Endothelial cell of umbilical vein (primary cell): Measurements from ENCODE around the gene MACROD2. TPM values are rescaled to one million over a fixed set of nuclear protein-coding genes. Genes with fewer than 3 reads are reported as not detected.

Experiments
- BruUV-seq: library from RNA; stranded (reverse); fragments of 400-500 nt; replicated peaks from 2 replicates; lab custom pipeline; 2021; lab: Mats Ljungman, UMichigan
- CTCF ChIA-PET: fragments of 300-600, 350-600 bp; sonication (Branson Sonifier 250); formaldehyde crosslinking; loops from one replicate; lab custom pipeline; 2021; ENCODE audit warnings: antibody characterized with exemption, inconsistent platforms; lab: Charles Lee
- POLR2A ChIA-PET: fragments of 300-600, 350-600 bp; sonication (Branson Sonifier 250); formaldehyde crosslinking; loops from one replicate; lab custom pipeline; 2021; ENCODE audit warnings: antibody characterized with exemption, inconsistent platforms; lab: Charles Lee
- DNase-seq: peaks from one replicate; pipeline ENCODE4 v3.0.0-alpha.2; 2011; ENCODE audit warnings: low read depth, low spot score
- FAIRE-seq: peaks from 2 replicates; lab custom pipeline; 2011; peaks lifted over from hg19 to GRCh38; lab: Jason Lieb, UNC
- H2AFZ ChIP-seq: 2 replicates; pipeline ENCODE4 v1.6.0; 2012; ENCODE audit warnings: low read depth, low read length, control low read depth, inconsistent platforms
- H3K27ac ChIP-seq: 2 replicates; pipeline ENCODE4 v1.5.1; 2011; ENCODE audit warnings: low read depth, mild to moderate bottlenecking, control low read depth, low read length, moderate library complexity; ENCODE audit not compliant: insufficient read depth
- H3K27me3 ChIP-seq, 2 experiments: 2 replicates each; pipeline versions ENCODE4 v1.6.0 to v1.6.1; 2011; ENCODE audit warnings: low read length in 2 of 2, mixed read lengths in 1 of 2; ENCODE audit not compliant: control insufficient read depth in 2 of 2, insufficient read depth in 2 of 2
- H3K36me3 ChIP-seq, 2 experiments: 2 replicates in 1 of 2; 3 replicates in 1 of 2; pipeline ENCODE4 v1.5.1; 2011; ENCODE audit warnings: low read length in 2 of 2, mild to moderate bottlenecking in 1 of 2, moderate library complexity in 1 of 2; ENCODE audit not compliant: control insufficient read depth in 2 of 2, insufficient read depth in 2 of 2; ENCODE audit errors: extremely low read depth in 1 of 2
- H3K4me1 ChIP-seq: 3 replicates; pipeline ENCODE4 v1.5.1; 2011; ENCODE audit warnings: mild to moderate bottlenecking, low read length; ENCODE audit not compliant: control insufficient read depth, insufficient read depth; ENCODE audit errors: extremely low read depth
- H3K4me2 ChIP-seq: 2 replicates; pipeline ENCODE4 v1.6.1; 2011; ENCODE audit warnings: low read length, control low read depth, mixed read lengths; ENCODE audit not compliant: insufficient read depth
- H3K4me3 ChIP-seq, 3 experiments: fragments of 200-600 bp in 1 of 3; sonication (generic), shearing (Covaris generic) in 1 of 3; replicated peaks in 1 of 3; 2 replicates each; pipeline ENCODE4 v1.5.1; 2011 to 2016; ENCODE audit warnings: control low read depth in 3 of 3, low read length in 3 of 3, mild to moderate bottlenecking in 2 of 3, inconsistent platforms in 1 of 3, low read depth in 1 of 3, moderate library complexity in 1 of 3; ENCODE audit not compliant: insufficient read depth in 1 of 3
- H3K79me2 ChIP-seq: 2 replicates; pipeline ENCODE4 v1.6.0; 2012; ENCODE audit warnings: low read length, inconsistent platforms; ENCODE audit not compliant: control insufficient read depth, insufficient read depth
- H3K9ac ChIP-seq: replicated peaks from 2 replicates; pipeline ENCODE3; 2011; ENCODE audit warnings: low read length, control low read depth; ENCODE audit not compliant: insufficient read depth; ENCODE audit errors: extremely low read depth
- H3K9me1 ChIP-seq: replicated peaks from 3 replicates; pipeline ENCODE4 v1.6.0; 2011; ENCODE audit warnings: mild to moderate bottlenecking, low read length; ENCODE audit not compliant: control insufficient read depth, insufficient read depth; ENCODE audit errors: extremely low read depth
- H3K9me3 ChIP-seq: replicated peaks from 2 replicates; pipeline ENCODE4 v1.5.1; 2012; ENCODE audit warnings: low read length, inconsistent platforms; ENCODE audit not compliant: control insufficient read depth, insufficient read depth
- H4K20me1 ChIP-seq: replicated peaks from 2 replicates; pipeline ENCODE3; 2011; ENCODE audit warnings: mild to moderate bottlenecking, low read length; ENCODE audit not compliant: control insufficient read depth, insufficient read depth; ENCODE audit errors: extremely low read depth
- EZH2 ChIP-seq: IDR thresholded peaks from 2 replicates; pipeline ENCODE4 v1.6.1; 2012; ENCODE audit warnings: borderline replicate concordance, low read depth, mild to moderate bottlenecking, moderate library complexity, low read length, inconsistent platforms; ENCODE audit not compliant: severe bottlenecking
- FOS ChIP-seq: IDR thresholded peaks from 2 replicates; pipeline ENCODE4 v1.6.1; 2011; ENCODE audit warnings: mild to moderate bottlenecking, low read length, moderate library complexity, borderline replicate concordance; ENCODE audit not compliant: insufficient read depth
- GATA2 ChIP-seq: IDR thresholded peaks from 2 replicates; pipeline ENCODE4 v1.7.0; 2011; ENCODE audit warnings: low read depth, mild to moderate bottlenecking, moderate library complexity, mixed read lengths, low read length; ENCODE audit not compliant: insufficient read length, insufficient read depth
- JUN ChIP-seq: IDR thresholded peaks from 2 replicates; pipeline ENCODE4 v1.6.1; 2011; ENCODE audit warnings: borderline replicate concordance, low read depth; ENCODE audit not compliant: insufficient read length, insufficient read depth
- MYC ChIP-seq: IDR thresholded peaks from one replicate; pipeline ENCODE4 v1.6.1; 2011; ENCODE audit warnings: mild to moderate bottlenecking, low read depth, low read length
- POLR2A ChIP-seq: IDR thresholded peaks from 2 replicates; pipeline ENCODE4 v1.6.1; 2012; ENCODE audit warnings: low read depth, mild to moderate bottlenecking, control low read depth, low read length
- POLR2AphosphoS5 ChIP-seq: IDR thresholded peaks from 2 replicates; pipeline ENCODE4 v1.6.1; 2012; ENCODE audit warnings: low read depth, mild to moderate bottlenecking, control low read depth, low read length, moderate library complexity; ENCODE audit not compliant: insufficient read depth
- dilution Hi-C: fragments of 300-500 bp; cut with MboI; formaldehyde crosslinking; loops from one replicate; pipeline ENCODE4 v1.15.0; 2019; ENCODE audit warnings: low sequenced_read_pairs; ENCODE audit not compliant: extremely low pct_ligation_motif_present
- intact Hi-C: fragments of 100-400 bp; cut with micrococcal nuclease; formaldehyde crosslinking; loops from one replicate; pipeline ENCODE4 v1.10.0; 2022
- polyA plus RNA-seq, 4 experiments: library from polyadenylated mRNA; depleted of rRNA in 3 of 4; stranded (reverse) in 3 of 4; unstranded in 1 of 4; fragments of >200 nt; gene quantifications; 2 replicates each; pipeline versions ENCODE4 v1.2.1 to v1.2.3, GENCODE V29; 2011 to 2012; ENCODE audit warnings: missing spikeins in 1 of 4
- total RNA-seq: library from RNA; stranded (reverse); gene quantifications from 2 replicates; pipeline ENCODE4 v1.2.3, GENCODE V29; 2021
- TF ChIP-seq, protein P1 (sequence below): IDR thresholded peaks from 2 replicates; pipeline ENCODE4 v1.6.1; 2011; ENCODE audit not compliant: insufficient read depth, insufficient read length
- TF ChIP-seq, protein P2 (sequence below), 2 donors: IDR thresholded peaks; 1 replicate in 1 of 2; 2 replicates in 1 of 2; pipeline ENCODE4 v1.5.1; 2011; ENCODE audit warnings: low read length in 2 of 2, mild to moderate bottlenecking in 2 of 2, moderate library complexity in 2 of 2, control low read depth in 1 of 2, inconsistent platforms in 1 of 2, low read depth in 1 of 2; ENCODE audit not compliant: insufficient read depth in 1 of 2; ENCODE audit errors: extremely low read depth in 1 of 2

MACROD2 gene
- total and polyA plus RNA-seq, 2 donors (not counting 3 experiments of a cell fraction or from before 2014, with no cell fraction given), result 0.11 to 0.73 TPM

DNA sequence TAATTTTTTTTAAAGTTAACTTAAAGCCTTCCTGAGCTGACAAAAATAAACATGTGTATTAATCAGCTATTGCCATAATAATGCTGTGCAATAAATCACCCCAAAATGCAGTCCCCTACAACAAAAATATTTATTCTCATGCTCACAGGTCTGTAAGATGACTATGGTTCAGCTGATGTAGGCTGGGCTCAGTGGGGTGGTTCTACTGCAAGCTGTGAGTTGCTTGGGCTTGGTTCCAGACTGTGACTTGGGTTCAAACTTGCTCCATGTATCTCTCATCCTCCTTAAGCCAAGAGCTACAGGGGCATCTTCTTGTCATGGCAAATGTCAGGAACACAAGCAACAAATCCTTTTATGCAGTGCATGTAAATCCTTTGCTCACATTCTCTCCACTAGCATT is 1933.6 kb downstream of the MACROD2 start:
- no peak for FAIRE-seq
- no peak for TF ChIP-seq FOS
- no peak for TF ChIP-seq GATA2
- TF ChIP-seq, protein P1, sequence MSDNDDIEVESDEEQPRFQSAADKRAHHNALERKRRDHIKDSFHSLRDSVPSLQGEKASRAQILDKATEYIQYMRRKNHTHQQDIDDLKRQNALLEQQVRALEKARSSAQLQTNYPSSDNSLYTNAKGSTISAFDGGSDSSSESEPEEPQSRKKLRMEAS, result no peak
- no peak for TF ChIP-seq POLR2AphosphoS5
- TF ChIP-seq MYC, result no peak
- no peak for TF ChIP-seq EZH2
- no peak for TF ChIP-seq JUN
- TF ChIP-seq POLR2A, result no peak
- TF ChIP-seq, protein P2, sequence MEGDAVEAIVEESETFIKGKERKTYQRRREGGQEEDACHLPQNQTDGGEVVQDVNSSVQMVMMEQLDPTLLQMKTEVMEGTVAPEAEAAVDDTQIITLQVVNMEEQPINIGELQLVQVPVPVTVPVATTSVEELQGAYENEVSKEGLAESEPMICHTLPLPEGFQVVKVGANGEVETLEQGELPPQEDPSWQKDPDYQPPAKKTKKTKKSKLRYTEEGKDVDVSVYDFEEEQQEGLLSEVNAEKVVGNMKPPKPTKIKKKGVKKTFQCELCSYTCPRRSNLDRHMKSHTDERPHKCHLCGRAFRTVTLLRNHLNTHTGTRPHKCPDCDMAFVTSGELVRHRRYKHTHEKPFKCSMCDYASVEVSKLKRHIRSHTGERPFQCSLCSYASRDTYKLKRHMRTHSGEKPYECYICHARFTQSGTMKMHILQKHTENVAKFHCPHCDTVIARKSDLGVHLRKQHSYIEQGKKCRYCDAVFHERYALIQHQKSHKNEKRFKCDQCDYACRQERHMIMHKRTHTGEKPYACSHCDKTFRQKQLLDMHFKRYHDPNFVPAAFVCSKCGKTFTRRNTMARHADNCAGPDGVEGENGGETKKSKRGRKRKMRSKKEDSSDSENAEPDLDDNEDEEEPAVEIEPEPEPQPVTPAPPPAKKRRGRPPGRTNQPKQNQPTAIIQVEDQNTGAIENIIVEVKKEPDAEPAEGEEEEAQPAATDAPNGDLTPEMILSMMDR (IDR thresholded peaks at IDR 0.05; ENCODE audit: extremely low read depth in 1 of 2, insufficient read depth in 1 of 2, low read depth in 1 of 2, low read length in 2 of 2), result no peak

More for the DNA sequence above, 1933.6 kb downstream of the MACROD2 start:
- ChIA-PET CTCF (no interaction called here), POLR2A (no interaction called here)
- Histone ChIP-seq H3K9me1 (no peaks in the 10 kb centered on the region), H3K9ac (no peak overlapping the region), H4K20me1 (no peaks in the 10 kb centered on the region), H2AFZ (no peak overlapping the region), H3K4me3 (no peak overlapping the region), H3K36me3 (no peaks in the 10 kb centered on the region), H3K4me2 (no peak overlapping the region), H3K27ac (no peak overlapping the region), H3K79me2 (no peaks in the 10 kb centered on the region), H3K9me3 (no peaks in the 10 kb centered on the region), H3K4me1 (no peaks in the 10 kb centered on the region), H3K27me3 (no peaks in the 10 kb centered on the region)
- intact Hi-C loops (no loop called here), dilution Hi-C loops (no loop called here)
- DNase-seq, result no peak
- no TSS peak for BruUV-seq
